Measurements from ENCODE around the gene CCNC.
A peak's percentile ranks its signal among the peaks of the same experiment; 100 is the strongest.

The CCNC gene

GRCh38 chr6:99543968-99544367, 24.5 kb downstream of the CCNC start:
- DNase-seq: no peak

- DNase-seq: no peak
Measured at GRCh38 chr6:99530627-99531026, 37.8 kb downstream of the CCNC start.

- no peak for DNase-seq
Measured at GRCh38 chr6:99522531-99522930, 45.9 kb downstream of the CCNC start.

- no peak for DNase-seq
Measured at GRCh38 chr6:99521633-99522151, 46.8 kb downstream of the CCNC start.

- peak; percentile 8 to 47 for DNase-seq
Measured at GRCh38 chr6:99520855-99521632, 47.4 kb downstream of the CCNC start.

GRCh38 chr6:99519446-99519845, 49.0 kb downstream of the CCNC start:
- DNase-seq: no peak

- no peak for DNase-seq
Measured at GRCh38 chr6:99514089-99514488, 54.4 kb downstream of the CCNC start.

- DNase-seq: no peak
Measured at GRCh38 chr6:99512033-99512432, 56.4 kb downstream of the CCNC start.

- no peak for DNase-seq
Measured at GRCh38 chr6:99507648-99508047, 60.8 kb downstream of the CCNC start.

GRCh38 chr6:99501762-99502161, 66.7 kb downstream of the CCNC start:
- DNase-seq: no peak

- no peak for DNase-seq
Measured at GRCh38 chr6:99498421-99498820, 70.0 kb downstream of the CCNC start.

- no peak for DNase-seq
Measured at GRCh38 chr6:99495466-99495865, 73.0 kb downstream of the CCNC start.

All from cerebellar nuclear complex (tissue), 1 donor.